ENCODE results near the gene VTI1A.

GRCh38 chr10:112654794-112655193 is 207.8 kb downstream of the VTI1A start:
- no peak for TF ChIP-seq CTCF (IDR thresholded peaks at IDR 0.05)
- no peak for TF ChIP-seq POLR2A (IDR thresholded peaks at IDR 0.05)

Measured in ovary (tissue), 3 donors.